IMR-90 (cell line): Measurements from ENCODE around the gene BCCIP. TPM values are rescaled to one million over a fixed set of nuclear protein-coding genes. Genes with fewer than 3 reads are reported as not detected.

Experiments
- ATAC-seq: fragments of 200-7000 bp; cut with Tn5 transposase; 2 replicates; pipeline ENCODE4 v1.9.1; 2020; ENCODE audit warnings: low read depth, mild to moderate bottlenecking, moderate library complexity
- BruUV-seq: library from RNA; stranded (reverse); fragments of 400-500 nt; replicated peaks from 2 replicates; lab custom pipeline; 2021; lab: Mats Ljungman, UMichigan
- CTCF ChIA-PET: fragments of 300-600 bp; formaldehyde crosslinking; extraction: SDS; loops from one replicate; lab custom pipeline; 2021; ENCODE audit warnings: antibody characterized with exemption; lab: Yijun Ruan, JAX
- POLR2A ChIA-PET: fragments of 300-600 bp; sonication (Branson Sonifier 250); formaldehyde crosslinking; loops from one replicate; lab custom pipeline; 2022; ENCODE audit warnings: antibody characterized with exemption; ENCODE audit not compliant: unreplicated experiment; lab: Charles Lee
- DNase-seq: peaks from one replicate; pipeline ENCODE4 v3.0.0; 2013
- H2AFZ ChIP-seq: replicated peaks from 2 replicates; pipeline ENCODE3; 2013; ENCODE audit warnings: low read length, mild to moderate bottlenecking; ENCODE audit not compliant: poor library complexity
- H2AK5ac ChIP-seq: 2 replicates; pipeline ENCODE4 v1.6.1; 2013; ENCODE audit warnings: low read depth, low read length, inconsistent platforms
- H2AK9ac ChIP-seq: replicated peaks from 2 replicates; pipeline ENCODE3; 2013; ENCODE audit warnings: mild to moderate bottlenecking, low read depth, low read length, moderate library complexity; ENCODE audit not compliant: poor library complexity
- H2BK120ac ChIP-seq: 2 replicates; pipeline ENCODE4 v1.6.1; 2013; ENCODE audit warnings: low read depth, low read length, inconsistent platforms
- H2BK15ac ChIP-seq: 3 replicates; pipeline ENCODE4 v1.6.1; 2013; ENCODE audit warnings: low read depth, low read length, inconsistent platforms
- H2BK20ac ChIP-seq: 2 replicates; pipeline ENCODE4 v1.6.1; 2013; ENCODE audit warnings: low read depth, mild to moderate bottlenecking, inconsistent platforms, low read length, moderate library complexity
- H2BK5ac ChIP-seq: 2 replicates; pipeline ENCODE4 v1.6.1; 2013; ENCODE audit warnings: mild to moderate bottlenecking, low read depth, low read length, inconsistent platforms; ENCODE audit not compliant: poor library complexity, severe bottlenecking
- H3K14ac ChIP-seq: replicated peaks from 2 replicates; pipeline ENCODE4 v1.6.1; 2013; ENCODE audit warnings: low read depth, low read length, inconsistent platforms
- H3K18ac ChIP-seq: 2 replicates; pipeline ENCODE4 v1.6.1; 2013; ENCODE audit warnings: low read depth, low read length, control low read depth
- H3K23ac ChIP-seq: 2 replicates; pipeline ENCODE4 v1.6.1; 2013; ENCODE audit warnings: low read depth, low read length, inconsistent platforms
- H3K27ac ChIP-seq: 2 replicates; pipeline ENCODE4 v1.5.1; 2013; ENCODE audit warnings: mild to moderate bottlenecking, control low read depth, low read length; ENCODE audit not compliant: insufficient read depth
- H3K27me3 ChIP-seq: 2 replicates; pipeline ENCODE4 v1.6.1; 2013; ENCODE audit warnings: low read length; ENCODE audit not compliant: control insufficient read depth, insufficient read depth
- H3K36me3 ChIP-seq: 2 replicates; pipeline ENCODE4 v1.6.1; 2013; ENCODE audit warnings: low read length, mixed read lengths; ENCODE audit not compliant: control insufficient read depth, insufficient read depth
- H3K4ac ChIP-seq: 2 replicates; pipeline ENCODE4 v1.6.1; 2013; ENCODE audit warnings: low read depth, low read length, inconsistent platforms
- H3K4me1 ChIP-seq: 2 replicates; pipeline ENCODE4 v1.6.1; 2013; ENCODE audit warnings: low read length, mixed read lengths; ENCODE audit not compliant: control insufficient read depth, insufficient read depth
- H3K4me2 ChIP-seq: 2 replicates; pipeline ENCODE4 v1.6.1; 2013; ENCODE audit warnings: low read depth, mild to moderate bottlenecking, control low read depth, low read length, moderate library complexity
- H3K4me3 ChIP-seq: 2 replicates; pipeline ENCODE4 v1.5.1; 2013; ENCODE audit warnings: low read depth, mild to moderate bottlenecking, control low read depth, low read length, moderate library complexity; ENCODE audit not compliant: insufficient read depth
- H3K56ac ChIP-seq: 2 replicates; pipeline ENCODE4 v1.6.1; 2013; ENCODE audit warnings: low read length, inconsistent platforms; ENCODE audit not compliant: insufficient read depth; ENCODE audit errors: extremely low read depth
- H3K79me1 ChIP-seq, 2 experiments: 2 replicates each; pipeline ENCODE4 v1.6.1; 2013; ENCODE audit warnings: low read length in 2 of 2, inconsistent platforms in 1 of 2, low read depth in 1 of 2
- H3K9ac ChIP-seq: 2 replicates; pipeline ENCODE4 v1.6.1; 2013; ENCODE audit warnings: low read depth, low read length, control low read depth
- H3K9me1 ChIP-seq: 2 replicates; pipeline ENCODE4 v1.6.1; 2013; ENCODE audit warnings: low read length, inconsistent platforms; ENCODE audit not compliant: insufficient read depth
- H3K9me3 ChIP-seq: 2 replicates; pipeline ENCODE4 v1.6.1; 2013; ENCODE audit warnings: low read length; ENCODE audit not compliant: control insufficient read depth, insufficient read depth
- H4K20me1 ChIP-seq: 2 replicates; pipeline ENCODE4 v1.6.1; 2013; ENCODE audit warnings: low read length, inconsistent platforms; ENCODE audit not compliant: insufficient read depth
- H4K5ac ChIP-seq: 2 replicates; pipeline ENCODE4 v1.6.1; 2013; ENCODE audit warnings: mild to moderate bottlenecking, low read depth, low read length, control low read depth
- H4K8ac ChIP-seq, 2 experiments: 2 replicates each; pipeline ENCODE4 v1.6.1; 2013; ENCODE audit warnings: low read depth in 2 of 2, low read length in 2 of 2, control low read depth in 1 of 2, inconsistent platforms in 1 of 2
- H4K91ac ChIP-seq: 2 replicates; pipeline ENCODE4 v1.6.1; 2013; ENCODE audit warnings: low read depth, low read length, inconsistent platforms; ENCODE audit not compliant: insufficient read depth
- CEBPB ChIP-seq: IDR thresholded peaks from 2 replicates; pipeline ENCODE4 v1.6.1; 2012; ENCODE audit warnings: low read depth, low read length, improper control_type of control experiment
- CHD1 ChIP-seq: IDR thresholded peaks from 2 replicates; pipeline ENCODE4 v1.6.1; 2012; ENCODE audit warnings: low read depth, low read length, improper control_type of control experiment
- MAFK ChIP-seq: IDR thresholded peaks from 2 replicates; pipeline ENCODE4 v1.6.1; 2012; ENCODE audit warnings: low read depth, low read length, improper control_type of control experiment
- MAZ ChIP-seq: IDR thresholded peaks from 2 replicates; pipeline ENCODE4 v1.6.1; 2012; ENCODE audit warnings: low read depth, mild to moderate bottlenecking, low read length, improper control_type of control experiment, moderate library complexity, borderline replicate concordance
- MXI1 ChIP-seq: IDR thresholded peaks from 2 replicates; pipeline ENCODE4 v1.6.1; 2012; ENCODE audit warnings: low read depth, mild to moderate bottlenecking, low read length, moderate library complexity, borderline replicate concordance
- NFE2L2 ChIP-seq: fragments of 150-350 bp; IDR thresholded peaks from 2 replicates; pipeline ENCODE4 v1.6.1; 2016; ENCODE audit warnings: low read depth, mild to moderate bottlenecking, low read length
- RAD21 ChIP-seq: IDR thresholded peaks from 2 replicates; pipeline ENCODE4 v1.6.1; 2012; ENCODE audit warnings: low read length, improper control_type of control experiment
- RCOR1 ChIP-seq: IDR thresholded peaks from 2 replicates; pipeline ENCODE4 v1.6.1; 2012; ENCODE audit warnings: mild to moderate bottlenecking, low read length, improper control_type of control experiment; ENCODE audit not compliant: insufficient replicate concordance
- RFX5 ChIP-seq: IDR thresholded peaks from 2 replicates; pipeline ENCODE4 v1.8.0; 2012; ENCODE audit warnings: low read depth, mild to moderate bottlenecking, low read length, moderate library complexity
- USF2 ChIP-seq: fragments of 150-350 bp; IDR thresholded peaks from 2 replicates; pipeline ENCODE4 v1.6.1; 2017; ENCODE audit warnings: mild to moderate bottlenecking, antibody characterized with exemption, low read length, low read depth
- WGBS, 2 experiments: methylation state at CpG; one replicate each; pipeline versions ENCODE4 v1.1.5 to v1.1.7; 2013; ENCODE audit warnings: missing lambda C conversion rate in 2 of 2; ENCODE audit not compliant: insufficient read length in 1 of 2; ENCODE audit errors: extremely low coverage in 2 of 2; 5-methylcytosine and 5-hydroxymethylcytosine counted together
- dilution Hi-C: fragments of 300-500 bp; cut with HindIII; formaldehyde crosslinking; loops from one replicate; pipeline ENCODE4 v1.14.3; 2018; ENCODE audit warnings: low sequenced_read_pairs; ENCODE audit not compliant: unreplicated experiment
- in situ Hi-C: fragments of 300-500 bp; cut with MboI; formaldehyde crosslinking; loops from 3 replicates; pipeline ENCODE4 v1.14.3; 2019; ENCODE audit warnings: low sequenced_read_pairs, inconsistent platforms, mixed read lengths
- intact Hi-C: fragments of 100-400 bp; cut with micrococcal nuclease; formaldehyde crosslinking; loops from 2 replicates; pipeline ENCODE4 v1.10.0; 2022
- polyA plus RNA-seq, 3 experiments: library from polyadenylated mRNA; depleted of rRNA; stranded (reverse); fragments of >200 nt; gene quantifications; 2 replicates each; pipeline ENCODE4 v1.2.3, GENCODE V29; 2012; ENCODE audit warnings: low replicate concordance in 1 of 3
- total RNA-seq: library from RNA; depleted of rRNA; stranded (reverse); fragments of >200 nt; gene quantifications from 2 replicates; pipeline ENCODE4 v1.2.3, GENCODE V29; 2012
- TF ChIP-seq, protein P1 (sequence below): conservative IDR thresholded peaks from 2 replicates; pipeline ENCODE4 v1.5.1; 2012; ENCODE audit warnings: mild to moderate bottlenecking, low read depth, low read length, improper control_type of control experiment
- TF ChIP-seq, protein P2 (sequence below): fragments of 150-350 bp; IDR thresholded peaks from 2 replicates; pipeline ENCODE4 v1.6.1; 2016; ENCODE audit warnings: low read depth, mild to moderate bottlenecking, low read length, moderate library complexity, borderline replicate concordance

The BCCIP gene
- total and polyA plus RNA-seq, 2 of the 4 experiments (the other 2 are of a cell fraction): 31.9 to 49.2 TPM

- no peak for TF ChIP-seq MAZ
Measured at GRCh38 chr10:125838802-125839575, 15.6 kb downstream of the BCCIP start (continued).

- H3K4ac ChIP-seq: no peak overlapping the region
- no peak overlapping the region for H4K5ac ChIP-seq
- H4K20me1 ChIP-seq: peaks cover 4% of the 10 kb centered on the region; the same call in 1 of the 2 replicates
- H3K4me3 ChIP-seq: no peak overlapping the region
- no peaks in the 10 kb centered on the region for H3K27me3 ChIP-seq
- BruUV-seq: no TSS peak
- no peak overlapping the region for H4K8ac ChIP-seq
- H3K18ac ChIP-seq: no peak overlapping the region
- 94% methylated on average over 2 of the region's 9 CpGs; no CpG with 5 or more reads in 1 of the 2 experiments for WGBS, 2 experiments
- H2AK5ac ChIP-seq: no peak overlapping the region
- dilution Hi-C loops (no loop called here), in situ Hi-C loops (no loop called here), intact Hi-C loops (no loop called here)
- no peaks in the 10 kb centered on the region for H3K9me3 ChIP-seq
- no peak overlapping the region for H2BK120ac ChIP-seq
- H3K79me1 ChIP-seq: no peaks in the 10 kb centered on the region; a peak in 1 of 4 replicates
- POLR2A ChIA-PET: no interaction called here
- no peak overlapping the region for H3K14ac ChIP-seq
- no peak overlapping the region for H3K9ac ChIP-seq
- H2AK9ac ChIP-seq: no peak overlapping the region
- H3K36me3 ChIP-seq: peaks cover 47% of the 10 kb centered on the region
- no peak overlapping the region for H3K4me2 ChIP-seq
- H3K23ac ChIP-seq: no peak overlapping the region
- H3K4me1 ChIP-seq: peaks cover 2% of the 10 kb centered on the region
- H2BK20ac ChIP-seq: no peak overlapping the region
- ATAC-seq (no peak; the same call in 1 of the 2 replicates), DNase-seq (no peak)
- no peak overlapping the region for H2AFZ ChIP-seq
- no peak overlapping the region for H4K91ac ChIP-seq
- CTCF ChIA-PET: interaction anchor here (0.5 kb wide), 1 partner anchor 25 kb away, joined by 3 read pairs; no protein-coding TSS in a partner anchor
- no peak overlapping the region for H2BK5ac ChIP-seq
- no peak overlapping the region for H3K56ac ChIP-seq
- H3K27ac ChIP-seq: no peak overlapping the region
- H2BK15ac ChIP-seq: no peak overlapping the region
- peaks cover 6% of the 10 kb centered on the region; the same call in 1 of the 2 replicates for H3K9me1 ChIP-seq
- TF ChIP-seq, protein P1, sequence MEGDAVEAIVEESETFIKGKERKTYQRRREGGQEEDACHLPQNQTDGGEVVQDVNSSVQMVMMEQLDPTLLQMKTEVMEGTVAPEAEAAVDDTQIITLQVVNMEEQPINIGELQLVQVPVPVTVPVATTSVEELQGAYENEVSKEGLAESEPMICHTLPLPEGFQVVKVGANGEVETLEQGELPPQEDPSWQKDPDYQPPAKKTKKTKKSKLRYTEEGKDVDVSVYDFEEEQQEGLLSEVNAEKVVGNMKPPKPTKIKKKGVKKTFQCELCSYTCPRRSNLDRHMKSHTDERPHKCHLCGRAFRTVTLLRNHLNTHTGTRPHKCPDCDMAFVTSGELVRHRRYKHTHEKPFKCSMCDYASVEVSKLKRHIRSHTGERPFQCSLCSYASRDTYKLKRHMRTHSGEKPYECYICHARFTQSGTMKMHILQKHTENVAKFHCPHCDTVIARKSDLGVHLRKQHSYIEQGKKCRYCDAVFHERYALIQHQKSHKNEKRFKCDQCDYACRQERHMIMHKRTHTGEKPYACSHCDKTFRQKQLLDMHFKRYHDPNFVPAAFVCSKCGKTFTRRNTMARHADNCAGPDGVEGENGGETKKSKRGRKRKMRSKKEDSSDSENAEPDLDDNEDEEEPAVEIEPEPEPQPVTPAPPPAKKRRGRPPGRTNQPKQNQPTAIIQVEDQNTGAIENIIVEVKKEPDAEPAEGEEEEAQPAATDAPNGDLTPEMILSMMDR: no peak
- TF ChIP-seq RAD21 (no peak), NFE2L2 (no peak), MXI1 (no peak), MAFK (no peak), CEBPB (no peak), RCOR1 (no peak), MAZ (no peak), RFX5 (no peak), USF2 (no peak), CHD1 (no peak)
- TF ChIP-seq, protein P2, sequence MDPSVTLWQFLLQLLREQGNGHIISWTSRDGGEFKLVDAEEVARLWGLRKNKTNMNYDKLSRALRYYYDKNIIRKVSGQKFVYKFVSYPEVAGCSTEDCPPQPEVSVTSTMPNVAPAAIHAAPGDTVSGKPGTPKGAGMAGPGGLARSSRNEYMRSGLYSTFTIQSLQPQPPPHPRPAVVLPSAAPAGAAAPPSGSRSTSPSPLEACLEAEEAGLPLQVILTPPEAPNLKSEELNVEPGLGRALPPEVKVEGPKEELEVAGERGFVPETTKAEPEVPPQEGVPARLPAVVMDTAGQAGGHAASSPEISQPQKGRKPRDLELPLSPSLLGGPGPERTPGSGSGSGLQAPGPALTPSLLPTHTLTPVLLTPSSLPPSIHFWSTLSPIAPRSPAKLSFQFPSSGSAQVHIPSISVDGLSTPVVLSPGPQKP: no peak
Measured at GRCh38 chr10:125840406-125840805, 17.1 kb downstream of the BCCIP start.
